Measurements from ENCODE around the gene SPECC1.

GRCh38 chr17:20071824-20072691, 62.9 kb downstream of the SPECC1 start:
- TF ChIP-seq CTCF (IDR thresholded peaks at IDR 0.05) (no peak), POLR2A (IDR thresholded peaks at IDR 0.05) (no peak)
